Ishikawa (cell line): ENCODE data around the gene SLC7A1.

ENCODE experiments used
- CEBPB ChIP-seq: IDR thresholded peaks from 2 replicates; pipeline ENCODE4 v1.6.1; 2012
- CREB1 ChIP-seq: IDR thresholded peaks from 2 replicates; pipeline ENCODE4 v1.6.1; 2012; ENCODE audit warnings: low read depth
- EGR1 ChIP-seq: IDR thresholded peaks from 2 replicates; pipeline ENCODE4 v1.6.1; 2012
- EP300 ChIP-seq: IDR thresholded peaks from 2 replicates; pipeline ENCODE4 v1.6.1; 2012; ENCODE audit warnings: borderline replicate concordance
- FOXM1 ChIP-seq: IDR thresholded peaks from 2 replicates; pipeline ENCODE4 v1.6.1; 2012; ENCODE audit warnings: low read depth, borderline replicate concordance
- MAX ChIP-seq: IDR thresholded peaks from 2 replicates; pipeline ENCODE4 v1.6.1; 2012
- NFIC ChIP-seq: IDR thresholded peaks from 2 replicates; pipeline ENCODE4 v1.6.1; 2012
- RAD21 ChIP-seq: IDR thresholded peaks from 2 replicates; pipeline ENCODE4 v1.6.1; 2012; ENCODE audit warnings: low read depth
- TAF1 ChIP-seq: IDR thresholded peaks from 2 replicates; pipeline ENCODE4 v1.6.1; 2012; ENCODE audit warnings: low read depth, mild to moderate bottlenecking
- TCF12 ChIP-seq: IDR thresholded peaks from 2 replicates; pipeline ENCODE4 v1.6.1; 2012; ENCODE audit warnings: low read depth
- TEAD4 ChIP-seq: IDR thresholded peaks from 2 replicates; pipeline ENCODE4 v1.6.1; 2012
- YY1 ChIP-seq: IDR thresholded peaks from 2 replicates; pipeline ENCODE4 v1.6.1; 2012; ENCODE audit warnings: low read depth
- ZBTB7A ChIP-seq: IDR thresholded peaks from 2 replicates; pipeline ENCODE4 v1.6.1; 2012; ENCODE audit warnings: low read depth
- TF ChIP-seq, protein P1 (sequence below): IDR thresholded peaks from 2 replicates; pipeline ENCODE4 v1.6.1; 2012
- TF ChIP-seq, protein P2 (sequence below): IDR thresholded peaks from 2 replicates; pipeline ENCODE4 v1.6.1; 2012; ENCODE audit warnings: low read depth, mild to moderate bottlenecking

Gene SLC7A1

GRCh38 chr13:29472332-29472961, 123.0 kb downstream of the SLC7A1 start:
- no peak for TF ChIP-seq YY1
- TF ChIP-seq RAD21 = peak; percentile 76
- TF ChIP-seq, protein P1, sequence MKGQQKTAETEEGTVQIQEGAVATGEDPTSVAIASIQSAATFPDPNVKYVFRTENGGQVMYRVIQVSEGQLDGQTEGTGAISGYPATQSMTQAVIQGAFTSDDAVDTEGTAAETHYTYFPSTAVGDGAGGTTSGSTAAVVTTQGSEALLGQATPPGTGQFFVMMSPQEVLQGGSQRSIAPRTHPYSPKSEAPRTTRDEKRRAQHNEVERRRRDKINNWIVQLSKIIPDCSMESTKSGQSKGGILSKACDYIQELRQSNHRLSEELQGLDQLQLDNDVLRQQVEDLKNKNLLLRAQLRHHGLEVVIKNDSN = no peak
- TF ChIP-seq, protein P2, sequence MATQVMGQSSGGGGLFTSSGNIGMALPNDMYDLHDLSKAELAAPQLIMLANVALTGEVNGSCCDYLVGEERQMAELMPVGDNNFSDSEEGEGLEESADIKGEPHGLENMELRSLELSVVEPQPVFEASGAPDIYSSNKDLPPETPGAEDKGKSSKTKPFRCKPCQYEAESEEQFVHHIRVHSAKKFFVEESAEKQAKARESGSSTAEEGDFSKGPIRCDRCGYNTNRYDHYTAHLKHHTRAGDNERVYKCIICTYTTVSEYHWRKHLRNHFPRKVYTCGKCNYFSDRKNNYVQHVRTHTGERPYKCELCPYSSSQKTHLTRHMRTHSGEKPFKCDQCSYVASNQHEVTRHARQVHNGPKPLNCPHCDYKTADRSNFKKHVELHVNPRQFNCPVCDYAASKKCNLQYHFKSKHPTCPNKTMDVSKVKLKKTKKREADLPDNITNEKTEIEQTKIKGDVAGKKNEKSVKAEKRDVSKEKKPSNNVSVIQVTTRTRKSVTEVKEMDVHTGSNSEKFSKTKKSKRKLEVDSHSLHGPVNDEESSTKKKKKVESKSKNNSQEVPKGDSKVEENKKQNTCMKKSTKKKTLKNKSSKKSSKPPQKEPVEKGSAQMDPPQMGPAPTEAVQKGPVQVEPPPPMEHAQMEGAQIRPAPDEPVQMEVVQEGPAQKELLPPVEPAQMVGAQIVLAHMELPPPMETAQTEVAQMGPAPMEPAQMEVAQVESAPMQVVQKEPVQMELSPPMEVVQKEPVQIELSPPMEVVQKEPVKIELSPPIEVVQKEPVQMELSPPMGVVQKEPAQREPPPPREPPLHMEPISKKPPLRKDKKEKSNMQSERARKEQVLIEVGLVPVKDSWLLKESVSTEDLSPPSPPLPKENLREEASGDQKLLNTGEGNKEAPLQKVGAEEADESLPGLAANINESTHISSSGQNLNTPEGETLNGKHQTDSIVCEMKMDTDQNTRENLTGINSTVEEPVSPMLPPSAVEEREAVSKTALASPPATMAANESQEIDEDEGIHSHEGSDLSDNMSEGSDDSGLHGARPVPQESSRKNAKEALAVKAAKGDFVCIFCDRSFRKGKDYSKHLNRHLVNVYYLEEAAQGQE = no peak
- no peak for TF ChIP-seq EP300
- TF ChIP-seq NFIC = no peak
- no peak for TF ChIP-seq CEBPB

- TF ChIP-seq NFIC = no peak
Measured at GRCh38 chr13:29471551-29471950, 123.9 kb downstream of the SLC7A1 start.

DNA sequence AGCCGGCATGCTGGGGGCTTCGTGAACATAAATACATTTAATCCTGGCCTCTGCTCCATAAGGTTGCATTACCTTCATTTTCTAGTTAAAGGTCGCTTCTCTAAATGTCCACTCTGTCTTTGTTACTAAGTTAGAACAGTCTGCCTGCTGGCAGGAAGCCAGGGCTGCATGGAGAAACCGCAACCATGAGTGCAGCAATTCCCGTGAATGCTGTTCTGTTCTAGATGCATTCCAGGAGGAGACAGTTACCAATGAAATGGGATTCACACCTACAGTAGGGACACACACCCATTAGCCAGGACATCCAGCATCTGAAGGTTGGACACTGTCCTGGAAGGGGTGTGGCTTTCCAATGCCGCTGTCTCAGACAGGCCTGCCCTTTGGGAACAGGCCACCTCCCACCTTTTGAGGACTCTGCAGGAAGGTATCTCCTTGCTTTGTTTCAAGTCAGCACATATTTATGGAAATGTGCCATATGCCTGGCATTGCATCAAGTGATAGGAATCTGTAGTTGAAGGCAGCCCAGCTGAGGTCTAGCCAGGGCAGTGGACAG, 129.7 kb downstream of the SLC7A1 start:
- no peak for TF ChIP-seq TCF12
- TF ChIP-seq, protein P2 = no peak
- TF ChIP-seq TAF1 = no peak
- no peak for TF ChIP-seq CREB1
- TF ChIP-seq, protein P1 = no peak
- TF ChIP-seq FOXM1 = no peak
- no peak for TF ChIP-seq ZBTB7A
- TF ChIP-seq NFIC = no peak
- no peak for TF ChIP-seq YY1

DNA sequence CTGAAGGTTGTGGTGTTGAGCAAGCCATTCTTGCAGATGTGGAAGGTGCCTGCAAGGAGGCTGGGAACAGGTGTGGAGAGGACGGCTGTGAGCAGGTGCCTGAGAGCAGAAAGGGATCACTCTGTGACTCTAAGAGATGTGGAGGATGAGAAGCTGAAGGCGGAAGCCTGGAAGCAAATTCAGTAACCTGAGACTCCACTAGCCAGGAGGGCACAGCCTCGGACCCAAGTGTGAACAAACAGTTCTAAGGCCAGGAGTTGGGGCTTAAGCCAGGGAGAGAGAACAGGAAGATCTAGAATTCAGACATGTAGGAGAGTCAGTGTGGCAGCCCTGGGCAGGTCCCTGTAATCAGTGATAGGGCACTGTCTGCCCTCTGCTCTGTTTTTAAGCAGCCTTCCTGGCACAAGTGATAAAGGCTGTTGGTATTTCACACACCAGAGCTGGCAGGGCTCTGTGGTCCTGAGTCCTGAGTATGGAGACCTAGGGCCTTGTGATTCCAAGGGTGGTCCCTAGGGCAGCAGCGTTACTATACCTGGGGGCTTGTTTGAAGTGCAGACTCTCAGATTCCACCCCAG, 131.3 kb downstream of the SLC7A1 start:
- TF ChIP-seq EGR1 (no peak), TAF1 (no peak), NFIC (no peak), TCF12 (no peak)
- TF ChIP-seq, protein P2 = no peak
- TF ChIP-seq, protein P1 = no peak

DNA sequence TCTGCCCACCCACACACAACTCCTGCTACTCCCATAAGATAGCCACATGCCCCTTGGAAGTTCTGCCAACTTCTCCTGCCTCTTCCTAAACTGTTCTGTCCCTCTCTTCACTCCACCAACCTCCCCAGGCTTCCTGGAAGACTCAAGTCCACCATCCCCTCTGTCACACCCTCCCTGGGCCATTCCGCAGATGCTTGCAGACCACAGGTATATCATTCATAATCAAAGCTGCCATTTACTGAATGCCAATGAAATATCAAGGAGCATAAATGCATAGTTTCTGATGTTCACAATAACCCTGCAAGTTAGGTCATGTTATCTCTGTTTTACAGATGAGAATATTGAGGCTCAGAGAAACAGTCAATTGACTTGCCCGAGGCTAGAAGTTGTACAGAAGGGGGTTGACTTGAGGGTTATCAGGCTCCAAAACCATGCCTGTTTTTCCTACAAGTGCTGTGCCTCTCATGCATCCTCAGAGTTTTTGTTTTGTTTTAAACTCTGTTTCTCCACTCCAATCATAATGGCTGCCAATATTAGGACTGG, 135.6 kb downstream of the SLC7A1 start:
- no peak for TF ChIP-seq EP300
- no peak for TF ChIP-seq CEBPB
- TF ChIP-seq CREB1 = no peak
- no peak for TF ChIP-seq NFIC
- TF ChIP-seq ZBTB7A = no peak
- no peak for TF ChIP-seq EGR1
- TF ChIP-seq, protein P2 = no peak
- no peak for TF ChIP-seq MAX
- TF ChIP-seq YY1 = no peak
- no peak for TF ChIP-seq TCF12
- no peak for TF ChIP-seq FOXM1
- TF ChIP-seq TEAD4 = no peak
- TF ChIP-seq RAD21 = no peak
- TF ChIP-seq, protein P1 = no peak
- TF ChIP-seq TAF1 = no peak
